ENCODE measurements around the gene TUBGCP6. TPM values are rescaled to one million over a fixed set of nuclear protein-coding genes. Genes with fewer than 3 reads are reported as not detected.

The TUBGCP6 gene
- total RNA-seq, 1 donor from 2014 or later, result 65.9 TPM

DNA sequence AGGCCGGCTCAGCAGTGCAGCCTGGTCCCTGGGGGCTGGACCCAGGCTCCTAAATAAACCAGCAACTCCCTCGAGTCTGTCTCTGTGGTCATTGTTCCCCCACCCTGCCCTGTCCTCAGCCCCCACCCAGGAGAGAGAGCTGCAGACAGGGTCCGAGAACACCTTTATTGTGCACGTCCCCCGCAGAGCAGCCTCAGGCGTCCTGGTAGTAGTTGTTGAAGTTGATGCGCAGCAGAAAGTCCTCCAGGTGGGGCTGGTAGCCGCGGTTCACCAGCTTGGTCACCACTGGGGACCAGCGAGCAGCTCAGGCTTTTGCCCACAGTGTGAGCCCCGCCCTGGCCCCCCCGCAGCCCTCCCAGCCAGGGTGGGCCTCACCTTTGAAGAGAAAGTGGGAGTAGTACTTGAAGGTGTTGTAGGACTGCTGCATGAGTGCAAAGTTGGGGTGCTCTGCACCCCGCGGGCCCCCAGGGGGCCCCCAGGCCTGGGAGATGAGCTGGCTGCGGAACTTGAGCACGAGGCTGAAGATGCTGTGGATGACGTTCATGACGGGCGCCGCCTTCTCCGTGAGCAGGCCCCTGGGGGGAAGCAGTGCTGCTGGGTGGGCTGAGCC is 27.2 kb downstream of the TUBGCP6 start:
- Mint-ChIP-seq H3K4me3 (no peak overlapping the region), H3K9me3 (no peaks in the 10 kb centered on the region), H3K4me1 (no peaks in the 10 kb centered on the region), H3K27me3 (ENCODE audit: low read depth) (no peaks in the 10 kb centered on the region), H3K36me3 (peaks cover 25% of the 10 kb centered on the region), H3K27ac (no peak overlapping the region)
- TF ChIP-seq, protein P1, sequence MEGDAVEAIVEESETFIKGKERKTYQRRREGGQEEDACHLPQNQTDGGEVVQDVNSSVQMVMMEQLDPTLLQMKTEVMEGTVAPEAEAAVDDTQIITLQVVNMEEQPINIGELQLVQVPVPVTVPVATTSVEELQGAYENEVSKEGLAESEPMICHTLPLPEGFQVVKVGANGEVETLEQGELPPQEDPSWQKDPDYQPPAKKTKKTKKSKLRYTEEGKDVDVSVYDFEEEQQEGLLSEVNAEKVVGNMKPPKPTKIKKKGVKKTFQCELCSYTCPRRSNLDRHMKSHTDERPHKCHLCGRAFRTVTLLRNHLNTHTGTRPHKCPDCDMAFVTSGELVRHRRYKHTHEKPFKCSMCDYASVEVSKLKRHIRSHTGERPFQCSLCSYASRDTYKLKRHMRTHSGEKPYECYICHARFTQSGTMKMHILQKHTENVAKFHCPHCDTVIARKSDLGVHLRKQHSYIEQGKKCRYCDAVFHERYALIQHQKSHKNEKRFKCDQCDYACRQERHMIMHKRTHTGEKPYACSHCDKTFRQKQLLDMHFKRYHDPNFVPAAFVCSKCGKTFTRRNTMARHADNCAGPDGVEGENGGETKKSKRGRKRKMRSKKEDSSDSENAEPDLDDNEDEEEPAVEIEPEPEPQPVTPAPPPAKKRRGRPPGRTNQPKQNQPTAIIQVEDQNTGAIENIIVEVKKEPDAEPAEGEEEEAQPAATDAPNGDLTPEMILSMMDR (IDR thresholded peaks at IDR 0.05; ENCODE audit: unreplicated experiment), result no peak
- no peak for DNase-seq (ENCODE audit: low spot score in 2 of 2, unreplicated experiment in 2 of 2)

DNA sequence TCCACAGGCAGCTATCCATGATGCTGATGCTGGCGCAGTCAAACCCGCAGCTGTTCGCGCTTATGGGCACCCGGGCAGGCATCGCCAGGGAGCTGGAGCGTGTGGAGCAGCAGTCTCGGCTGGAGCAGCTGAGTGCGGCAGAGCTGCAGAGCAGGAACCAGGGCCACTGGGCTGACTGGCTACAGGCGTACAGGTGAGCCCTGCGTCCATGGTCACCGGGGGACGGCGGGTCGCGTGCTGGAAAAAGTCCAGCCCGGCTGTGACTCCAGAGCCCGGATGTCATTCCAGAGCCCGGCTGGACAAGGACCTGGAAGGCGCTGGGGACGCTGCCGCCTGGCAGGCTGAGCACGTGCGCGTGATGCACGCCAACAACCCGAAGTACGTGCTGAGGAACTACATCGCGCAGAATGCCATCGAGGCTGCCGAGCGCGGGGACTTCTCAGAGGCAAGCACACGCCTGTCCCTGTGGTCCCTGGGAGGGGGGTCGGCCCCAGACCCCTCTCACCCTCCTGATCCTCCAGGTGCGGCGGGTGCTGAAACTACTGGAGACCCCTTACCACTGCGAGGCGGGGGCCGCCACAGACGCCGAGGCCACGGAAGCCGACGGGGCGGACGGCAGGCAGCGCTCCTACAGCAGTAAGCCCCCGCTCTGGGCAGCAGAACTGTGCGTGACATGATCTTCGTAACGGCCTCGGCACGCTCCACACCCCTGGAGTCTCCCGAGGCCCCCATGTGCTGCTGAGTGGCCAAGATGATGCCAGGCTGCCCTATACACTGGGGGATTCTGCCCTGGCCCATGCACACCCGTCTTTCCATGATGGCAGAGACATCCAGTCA is 27.9 kb downstream of the TUBGCP6 start:
- Mint-ChIP-seq H3K27me3 (ENCODE audit: low read depth) (no peaks in the 10 kb centered on the region), H3K9me3 (no peaks in the 10 kb centered on the region), H3K4me1 (no peaks in the 10 kb centered on the region), H3K27ac (no peak overlapping the region), H3K4me3 (no peak overlapping the region), H3K36me3 (peaks cover 32% of the 10 kb centered on the region)
- TF ChIP-seq, protein P1 (IDR thresholded peaks at IDR 0.05; ENCODE audit: unreplicated experiment), result no peak
- DNase-seq (ENCODE audit: low spot score in 2 of 2, unreplicated experiment in 2 of 2), result no peak

DNA sequence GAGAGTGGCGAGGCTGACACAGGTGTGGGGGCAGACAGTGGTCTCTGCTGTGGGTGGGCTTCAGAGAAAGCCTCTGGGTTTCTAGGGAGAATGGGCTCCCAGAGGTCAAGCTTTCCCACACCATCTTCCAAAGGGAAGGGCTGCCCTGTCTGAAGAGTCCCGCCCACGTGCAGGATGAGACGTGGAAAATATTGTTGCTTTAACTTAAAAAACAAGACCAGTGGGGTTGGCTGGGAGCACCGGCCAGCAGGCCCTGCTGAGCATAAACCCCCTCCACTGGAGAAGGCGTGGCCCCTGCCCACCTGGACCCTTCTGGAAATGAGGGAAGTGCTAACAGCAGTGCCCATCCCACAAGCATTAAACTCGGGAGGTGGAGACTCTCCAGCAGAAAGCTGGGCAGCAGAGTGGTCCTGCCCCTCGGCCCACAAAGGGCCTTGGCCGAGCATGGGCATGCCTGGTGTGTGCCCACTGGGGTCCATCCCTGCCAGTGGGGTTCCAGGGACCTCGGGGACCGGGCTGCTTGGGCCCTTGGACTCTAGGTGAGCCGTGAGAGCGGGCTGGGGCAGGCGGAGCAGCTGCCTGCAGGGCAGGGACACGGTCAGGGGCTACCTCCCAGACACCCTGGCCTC is 28.7 kb downstream of the TUBGCP6 start:
- Mint-ChIP-seq H3K27me3 (ENCODE audit: low read depth) (no peaks in the 10 kb centered on the region), H3K9me3 (no peaks in the 10 kb centered on the region), H3K4me3 (no peak overlapping the region), H3K27ac (no peak overlapping the region), H3K36me3 (peaks cover 35% of the 10 kb centered on the region), H3K4me1 (no peaks in the 10 kb centered on the region)
- TF ChIP-seq, protein P1 (IDR thresholded peaks at IDR 0.05; ENCODE audit: unreplicated experiment), result no peak
- no peak for DNase-seq (ENCODE audit: low spot score in 2 of 2, unreplicated experiment in 2 of 2)

DNA sequence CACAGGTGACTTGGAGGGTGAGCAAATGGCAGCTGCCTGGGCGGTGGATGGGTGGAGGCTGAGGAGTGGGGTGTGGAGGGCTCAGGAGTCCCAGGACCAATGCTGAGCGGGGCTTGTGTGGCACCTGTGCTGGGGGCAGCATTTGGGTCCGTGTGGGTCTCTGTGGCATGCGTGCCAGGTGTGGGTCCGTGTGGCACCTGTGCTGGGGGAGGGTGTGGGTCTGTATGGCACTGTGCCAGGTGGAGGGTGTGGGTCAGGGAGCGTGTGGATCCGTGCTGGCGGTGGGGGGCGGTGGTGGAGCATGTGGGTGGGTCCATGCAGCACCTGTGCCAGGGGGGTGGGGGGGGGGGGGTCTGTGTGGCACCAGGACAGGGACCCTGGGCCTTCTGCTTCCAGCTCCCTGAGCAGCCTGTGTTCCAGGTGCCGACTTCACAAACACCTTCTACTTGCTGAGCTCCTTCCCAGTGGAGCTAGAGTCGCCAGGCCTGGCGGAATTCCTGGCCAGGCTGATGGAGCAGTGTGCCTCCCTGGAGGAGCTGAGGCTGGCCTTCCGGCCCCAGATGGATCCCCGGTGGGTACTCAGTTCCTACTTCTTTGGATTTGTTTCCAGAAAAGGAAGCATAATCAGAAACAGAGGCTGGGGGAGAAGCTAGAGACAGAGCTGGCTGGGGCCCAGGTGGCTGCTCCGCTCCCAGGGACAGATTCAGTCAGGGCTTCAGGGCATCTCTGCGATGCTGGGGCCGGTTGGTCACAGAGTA is 29.3 kb downstream of the TUBGCP6 start:
- H3K27me3 Mint-ChIP-seq (ENCODE audit: low read depth), result no peaks in the 10 kb centered on the region
- H3K27ac Mint-ChIP-seq, result no peak overlapping the region
- H3K9me3 Mint-ChIP-seq, result no peaks in the 10 kb centered on the region
- no peak for DNase-seq (ENCODE audit: low spot score in 2 of 2, unreplicated experiment in 2 of 2)
- TF ChIP-seq, protein P1 (IDR thresholded peaks at IDR 0.05; ENCODE audit: unreplicated experiment), result no peak
- no peaks in the 10 kb centered on the region for H3K4me1 Mint-ChIP-seq
- H3K4me3 Mint-ChIP-seq, result no peak overlapping the region
- peaks cover 37% of the 10 kb centered on the region for H3K36me3 Mint-ChIP-seq

DNA sequence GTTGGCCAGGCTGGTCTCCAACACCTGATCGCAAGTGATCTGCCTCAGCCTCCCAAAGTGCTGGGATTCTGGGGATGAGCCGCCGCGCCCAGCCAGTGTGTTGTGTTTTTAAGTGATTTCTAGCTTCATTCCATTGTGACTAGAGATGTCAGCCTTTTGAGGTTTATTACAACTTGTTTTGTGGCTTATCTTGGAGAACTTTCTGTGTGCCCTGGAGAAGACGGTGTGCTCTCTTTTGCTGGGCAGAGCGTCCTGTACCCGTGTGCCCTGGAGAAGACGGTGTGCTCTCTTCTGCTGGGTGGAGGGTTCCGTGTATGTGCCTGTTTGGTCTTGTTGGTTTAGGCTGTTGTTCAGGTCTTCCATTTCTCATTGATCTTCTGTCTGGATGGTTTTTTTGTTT is 31.6 kb downstream of the TUBGCP6 start:
- no peak for DNase-seq (ENCODE audit: low spot score in 2 of 2, unreplicated experiment in 2 of 2)
- TF ChIP-seq, protein P1 (IDR thresholded peaks at IDR 0.05; ENCODE audit: unreplicated experiment), result no peak
- no peak overlapping the region for H3K27ac Mint-ChIP-seq
- peaks cover 40% of the 10 kb centered on the region for H3K36me3 Mint-ChIP-seq
- no peaks in the 10 kb centered on the region for H3K4me1 Mint-ChIP-seq
- no peak overlapping the region for H3K4me3 Mint-ChIP-seq
- H3K9me3 Mint-ChIP-seq, result no peaks in the 10 kb centered on the region
- H3K27me3 Mint-ChIP-seq (ENCODE audit: low read depth), result no peaks in the 10 kb centered on the region

Data from mesothelial cell of epicardium (in vitro differentiated cells).